ENCODE data around the gene UBAP1L. TPM values are rescaled to one million over a fixed set of nuclear protein-coding genes. Genes with fewer than 3 reads are reported as not detected.
"Not testable (repeated sequence)": the region's sequence is repeated elsewhere in the genome, so short reads cannot be mapped to it uniquely, and the experiment has no call there.

Gene UBAP1L
- total RNA-seq, 2 donors from 2014 or later: 1.9 to 8.5 TPM

GRCh38 chr15:65147902-65148301 is 32.9 kb upstream of the UBAP1L start:
- TF ChIP-seq POLR2AphosphoS5 (IDR thresholded peaks at IDR 0.05) (no peak), CTCF (IDR thresholded peaks at IDR 0.05) (no peak), POLR2A (IDR thresholded peaks at IDR 0.05) (no peak)
- Histone ChIP-seq H3K27ac (no peak overlapping the region), H3K9me3 (no peaks in the 10 kb centered on the region), H3K4me3 (no peak overlapping the region), H3K36me3 (no peaks in the 10 kb centered on the region), H3K4me1 (replicated peaks) (no peaks in the 10 kb centered on the region), H3K27me3 (replicated peaks; ENCODE audit: insufficient read depth) (no peaks in the 10 kb centered on the region)
- DNase-seq (ENCODE audit: low spot score): no peak
- 77% methylated on average over 3 of the region's 3 CpGs for WGBS
- intact Hi-C loops (cut with DNase I): no loop called here

- H3K36me3 ChIP-seq: no peaks in the 10 kb centered on the region
- no peak overlapping the region for H3K27ac ChIP-seq
- intact Hi-C loops (cut with DNase I): no loop called here
- no peaks in the 10 kb centered on the region for H3K9me3 ChIP-seq
- no peak overlapping the region for H3K4me3 ChIP-seq
- no peak for TF ChIP-seq POLR2A (IDR thresholded peaks at IDR 0.05)
- H3K4me1 ChIP-seq (replicated peaks): no peaks in the 10 kb centered on the region
- DNase-seq (ENCODE audit: low spot score): no peak
- 92% methylated on average over 4 of the region's 4 CpGs for WGBS
- H3K27me3 ChIP-seq (replicated peaks; ENCODE audit: insufficient read depth): no peaks in the 10 kb centered on the region
These were observed 31.4 kb upstream of the UBAP1L start for GRCh38 chr15:65146438-65146837.

GRCh38 chr15:65138631-65139030 is 23.6 kb upstream of the UBAP1L start:
- H3K4me1 ChIP-seq (replicated peaks); DNase-seq (ENCODE audit: low spot score); H3K27ac ChIP-seq; H3K4me3 ChIP-seq; intact Hi-C loops (cut with DNase I); H3K9me3 ChIP-seq; H3K36me3 ChIP-seq; H3K27me3 ChIP-seq (replicated peaks; ENCODE audit: insufficient read depth): not testable (repeated sequence)
- WGBS: 90% methylated on average over 6 of the region's 6 CpGs

- DNase-seq (ENCODE audit: low spot score); H3K27ac ChIP-seq; intact Hi-C loops (cut with DNase I); H3K4me3 ChIP-seq; H3K4me1 ChIP-seq (replicated peaks); H3K9me3 ChIP-seq; H3K36me3 ChIP-seq; H3K27me3 ChIP-seq (replicated peaks; ENCODE audit: insufficient read depth): not testable (repeated sequence)
- 93% methylated on average over 4 of the region's 4 CpGs for WGBS
These were observed 22.9 kb upstream of the UBAP1L start for GRCh38 chr15:65137893-65138292.

- 94% methylated on average over 7 of the region's 7 CpGs for WGBS
- H3K27ac ChIP-seq; H3K4me3 ChIP-seq; H3K27me3 ChIP-seq (replicated peaks; ENCODE audit: insufficient read depth); intact Hi-C loops (cut with DNase I); H3K36me3 ChIP-seq; H3K4me1 ChIP-seq (replicated peaks); H3K9me3 ChIP-seq; DNase-seq (ENCODE audit: low spot score): not testable (repeated sequence)
These were observed 22.1 kb upstream of the UBAP1L start for GRCh38 chr15:65137089-65137488.

- TF ChIP-seq CTCF (IDR thresholded peaks at IDR 0.05): no peak
- no peak for TF ChIP-seq POLR2AphosphoS5 (IDR thresholded peaks at IDR 0.05)
- no peak for TF ChIP-seq POLR2A (IDR thresholded peaks at IDR 0.05)
- H3K9me3 ChIP-seq: no peaks in the 10 kb centered on the region
- H3K4me1 ChIP-seq (replicated peaks): peaks cover 7% of the 10 kb centered on the region
- intact Hi-C loops (cut with DNase I): no loop called here
- H3K27me3 ChIP-seq (replicated peaks; ENCODE audit: insufficient read depth): no peaks in the 10 kb centered on the region
- no peak overlapping the region for H3K4me3 ChIP-seq
- DNase-seq (ENCODE audit: low spot score): no peak
- H3K27ac ChIP-seq: no peak overlapping the region
- H3K36me3 ChIP-seq: no peaks in the 10 kb centered on the region
- 91% methylated on average over 8 of the region's 8 CpGs for WGBS
These were observed 19.5 kb upstream of the UBAP1L start for GRCh38 chr15:65134538-65134937.

- H3K36me3 ChIP-seq: peaks cover 0 to under 1% of the 10 kb centered on the region in 2 donors
- H3K27me3 ChIP-seq (replicated peaks; ENCODE audit: insufficient read depth): no peaks in the 10 kb centered on the region
- peak within 1 kb of the TSS; percentile 92 for H3K4me3 ChIP-seq
- DNase-seq (ENCODE audit: low spot score): peak; percentile 86
- intact Hi-C loops (cut with DNase I): no loop called here
- no peaks in the 10 kb centered on the region for H3K9me3 ChIP-seq
- peaks cover 7% of the 10 kb centered on the region for H3K4me1 ChIP-seq (replicated peaks)
- 1% methylated on average over 43 of the region's 45 CpGs for WGBS
- peak in 1 of 4 experiments; percentile 13 for TF ChIP-seq CTCF (IDR thresholded peaks at IDR 0.05)
- peak; percentile 63 for TF ChIP-seq POLR2A (IDR thresholded peaks at IDR 0.05)
- TF ChIP-seq POLR2AphosphoS5 (IDR thresholded peaks at IDR 0.05): peak; percentile 94
- peak within 1 kb of the TSS; percentile 80 to 88 for H3K27ac ChIP-seq
These were observed 18.7 kb upstream of the UBAP1L start, which contains the start of gene PDCD7 for GRCh38 chr15:65133548-65134200. Gene PDCD7 (minus strand): TSS chr15:65133808. CDS start chr15:65133781, 27 bp downstream.

Data from prostate gland (tissue), 2 donors.